ENCODE data around the gene UQCR11.
"Not testable (repeated sequence)": the region's sequence is repeated elsewhere in the genome, so short reads cannot be mapped to it uniquely, and the experiment has no call there.

- not testable (repeated sequence) for TF ChIP-seq POLR2AphosphoS5 (IDR thresholded peaks at IDR 0.05; ENCODE audit: borderline replicate concordance, low read depth, low read length); EZH2 (IDR thresholded peaks at IDR 0.05)
These were observed 35.7 kb upstream of the UQCR11 start for GRCh38 chr19:1640893-1641448.

Measured in SK-N-MC (cell line).